ENCODE results near the gene HDAC1. TPM values are rescaled to one million over a fixed set of nuclear protein-coding genes. Genes with fewer than 3 reads are reported as not detected.

HDAC1 gene
- polyA plus RNA-seq, 3 donors: 73.8 to 95.0 (median 88.7) TPM

GRCh38 chr1:32247983-32248889, 43.6 kb upstream of the HDAC1 start:
- peaks cover 0 to 15% of the 10 kb centered on the region in 2 donors for H3K27me3 ChIP-seq (ENCODE audit: control insufficient read depth in 2 of 2, insufficient read depth in 2 of 2, low read length in 2 of 2)
- peak overlapping the region; percentile 15 for H3K9ac ChIP-seq (ENCODE audit: insufficient read depth, low read length, poor library complexity, severe bottlenecking)
- Mint-ChIP-seq H3K4me3 (peak overlapping the region in 1 of 2 donors; percentile 72), H3K27ac (peak overlapping the region in 2 of 7 donors; percentile 62 to 70), H3K4me1 (peaks cover 26% of the 10 kb centered on the region), H3K36me3 (peaks cover 0 to 2% of the 10 kb centered on the region in 2 donors), H3K9me3 (peaks cover 0 to 4% (median 0%) of the 10 kb centered on the region in 7 donors), H3K27me3 (ENCODE audit: low read depth in 3 of 3) (peaks cover 14 to 37% (median 19%) of the 10 kb centered on the region in 3 donors)
- peak; percentile 61 to 74 (median 73) for DNase-seq
- no peaks in the 10 kb centered on the region for H3K9me3 ChIP-seq (replicated peaks in 1 of 2; ENCODE audit: control insufficient read depth in 1 of 2, insufficient read depth in 1 of 2, low read length in 2 of 2)
- H3K79me2 ChIP-seq (ENCODE audit: insufficient read depth, low read length): no peaks in the 10 kb centered on the region
- peak; percentile 89 for TF ChIP-seq CTCF (IDR thresholded peaks at IDR 0.05)
- peaks cover 13 to 25% of the 10 kb centered on the region in 2 donors for H3K4me1 ChIP-seq (ENCODE audit: control insufficient read depth in 1 of 2, insufficient read depth in 2 of 2, low read length in 2 of 2)
- intact Hi-C loops (cut with micrococcal nuclease): no loop called here
- WGBS (ENCODE audit: insufficient coverage): 2% methylated on average over 19 of the region's 31 CpGs
- H3K36me3 ChIP-seq (replicated peaks in 1 of 2; ENCODE audit: control insufficient read depth in 1 of 2, insufficient read depth in 2 of 2, low read length in 2 of 2): no peaks in the 10 kb centered on the region
- H3K4me3 ChIP-seq (replicated peaks in 1 of 3; ENCODE audit: low read depth in 2 of 3, low read length in 3 of 3): peak overlapping the region in 1 of 3 experiments; percentile 8
- H2AFZ ChIP-seq (ENCODE audit: insufficient read depth, low read depth, low read length, poor library complexity, severe bottlenecking): peak overlapping the region; percentile 70
- H3K27ac ChIP-seq (ENCODE audit: low read depth in 1 of 2, low read length in 2 of 2): no peak overlapping the region
- H3K4me2 ChIP-seq (replicated peaks; ENCODE audit: extremely low read depth, low read length, poor library complexity, severe bottlenecking): peak overlapping the region; percentile 49
- H4K20me1 ChIP-seq (ENCODE audit: insufficient read depth, low read length): no peaks in the 10 kb centered on the region

GRCh38 chr1:32249831-32250525, 41.9 kb upstream of the HDAC1 start:
- no peaks in the 10 kb centered on the region for H3K36me3 ChIP-seq (replicated peaks in 1 of 2; ENCODE audit: control insufficient read depth in 1 of 2, insufficient read depth in 2 of 2, low read length in 2 of 2)
- intact Hi-C loops (cut with micrococcal nuclease): no loop called here
- Mint-ChIP-seq H3K36me3 (peaks cover 0 to 2% of the 10 kb centered on the region in 2 donors), H3K27ac (peak overlapping the region in 1 of 7 donors; percentile 69), H3K4me3 (no peak overlapping the region), H3K27me3 (ENCODE audit: low read depth in 3 of 3) (peaks cover 16 to 37% (median 19%) of the 10 kb centered on the region in 3 donors), H3K9me3 (peaks cover 0 to 4% (median 0%) of the 10 kb centered on the region in 7 donors), H3K4me1 (peaks cover 26% of the 10 kb centered on the region)
- no peaks in the 10 kb centered on the region for H3K9me3 ChIP-seq (replicated peaks in 1 of 2; ENCODE audit: control insufficient read depth in 1 of 2, insufficient read depth in 1 of 2, low read length in 2 of 2)
- no peaks in the 10 kb centered on the region for H3K79me2 ChIP-seq (ENCODE audit: insufficient read depth, low read length)
- no peak overlapping the region for H3K27ac ChIP-seq (ENCODE audit: low read depth in 1 of 2, low read length in 2 of 2)
- H3K9ac ChIP-seq (ENCODE audit: insufficient read depth, low read length, poor library complexity, severe bottlenecking): no peak overlapping the region
- no peak for TF ChIP-seq CTCF (IDR thresholded peaks at IDR 0.05)
- H3K4me2 ChIP-seq (replicated peaks; ENCODE audit: extremely low read depth, low read length, poor library complexity, severe bottlenecking): no peak overlapping the region
- no peaks in the 10 kb centered on the region for H4K20me1 ChIP-seq (ENCODE audit: insufficient read depth, low read length)
- H3K4me1 ChIP-seq (ENCODE audit: control insufficient read depth in 1 of 2, insufficient read depth in 2 of 2, low read length in 2 of 2): peaks cover 13 to 25% of the 10 kb centered on the region in 2 donors
- peak overlapping the region; percentile 35 for H2AFZ ChIP-seq (ENCODE audit: insufficient read depth, low read depth, low read length, poor library complexity, severe bottlenecking)
- DNase-seq: peak in 1 of 3 donors; percentile 16
- 12% methylated on average over 8 of the region's 9 CpGs for WGBS (ENCODE audit: insufficient coverage)
- H3K27me3 ChIP-seq (ENCODE audit: control insufficient read depth in 2 of 2, insufficient read depth in 2 of 2, low read length in 2 of 2): peaks cover 0 to 15% of the 10 kb centered on the region in 2 donors
- H3K4me3 ChIP-seq (replicated peaks in 1 of 3; ENCODE audit: low read depth in 2 of 3, low read length in 3 of 3): no peak overlapping the region

Measured in CD14-positive monocyte (primary cell).